ENCODE data around the gene CLDN12.

The CLDN12 gene

DNA sequence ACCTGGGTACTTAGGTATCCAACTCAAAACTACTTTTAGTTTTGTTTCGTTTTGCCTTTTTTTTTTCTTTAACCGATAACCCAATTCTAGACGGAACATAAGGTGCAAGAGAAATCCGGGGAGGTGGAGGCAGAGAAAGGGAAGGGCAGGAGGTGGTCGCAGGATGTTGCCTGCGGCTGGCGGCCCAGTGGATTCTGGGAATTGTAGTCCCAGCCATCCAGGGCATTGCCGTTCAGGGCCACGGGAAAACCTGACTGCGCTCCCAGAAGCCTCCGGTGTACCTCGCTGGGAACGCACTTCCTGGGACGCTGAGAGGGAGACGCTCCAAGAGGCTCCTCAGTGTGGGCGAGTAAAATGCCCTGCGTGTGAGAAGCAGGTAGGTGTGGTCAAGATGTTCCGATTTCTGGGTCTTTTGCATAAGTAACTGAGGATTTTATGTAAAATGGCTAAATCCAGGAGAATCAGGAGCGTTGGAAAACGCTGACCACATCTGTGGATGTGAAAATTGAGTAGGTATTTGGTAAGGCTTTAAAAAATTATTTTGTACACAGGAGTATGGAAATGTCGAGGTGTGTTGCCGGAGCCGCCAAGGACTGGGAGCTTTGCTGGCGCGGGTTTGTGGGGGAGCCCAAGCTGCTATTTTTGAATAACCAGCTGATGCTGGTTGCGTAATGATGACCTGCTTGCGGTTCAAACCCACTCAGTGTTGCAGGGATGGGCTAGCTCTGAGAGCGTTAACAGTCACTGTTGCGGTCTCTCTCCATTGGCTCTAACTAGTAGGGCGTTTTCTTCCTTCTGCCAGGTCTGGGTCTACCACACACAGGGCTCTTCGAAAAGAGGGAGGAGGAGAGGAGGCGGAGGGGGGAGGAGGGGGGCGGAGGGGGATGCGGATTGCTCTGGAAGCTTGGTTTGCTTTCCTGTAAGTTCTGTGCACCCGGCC lies at the start of gene CLDN12:
CLDN12 (plus strand) TSS at position 288 of the 940 bp plus-strand sequence. CDS start 9,216 bp downstream, outside the sequence.
- peak; percentile 93 for DNase-seq

DNA sequence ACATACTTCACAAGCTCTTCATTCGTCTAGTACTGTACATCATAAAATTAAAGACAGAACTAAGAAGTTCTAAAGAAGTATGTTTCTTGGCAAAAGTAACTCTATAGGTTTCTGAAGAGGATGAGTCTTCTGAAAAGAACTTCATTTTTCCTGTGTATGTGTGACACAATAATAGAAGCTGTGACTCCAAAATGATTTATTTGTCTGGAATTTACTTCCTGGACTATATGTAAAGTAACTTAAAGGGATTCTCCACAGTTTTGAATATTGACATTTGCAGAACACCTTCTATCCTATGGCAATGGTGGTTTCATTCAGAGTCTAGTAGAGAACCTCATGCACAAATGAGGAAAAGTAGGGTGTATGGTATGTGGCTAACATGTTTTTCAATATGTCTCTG lies 19.8 kb upstream of the CLDN12 start:
- DNase-seq, result no peak

DNA sequence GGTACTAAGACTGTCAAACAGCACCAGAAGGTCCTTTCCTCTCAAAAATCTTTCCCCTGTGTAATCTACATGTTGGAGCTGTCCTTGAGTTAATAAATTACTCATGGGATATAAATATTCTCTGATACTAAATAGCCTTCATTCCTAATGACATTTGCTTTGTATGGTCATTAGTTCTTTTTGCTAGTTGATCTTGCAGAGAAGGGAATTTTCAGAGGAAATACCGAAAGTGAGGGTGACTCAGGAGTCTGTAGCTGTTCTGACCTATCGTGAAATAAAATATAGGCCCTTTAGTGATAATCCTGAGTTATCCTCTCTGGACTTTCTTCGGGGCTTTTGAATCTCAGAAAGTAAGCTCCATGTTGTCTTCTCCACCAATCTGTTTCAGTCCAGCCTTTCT lies 19.4 kb upstream of the CLDN12 start:
- DNase-seq, result no peak

DNA sequence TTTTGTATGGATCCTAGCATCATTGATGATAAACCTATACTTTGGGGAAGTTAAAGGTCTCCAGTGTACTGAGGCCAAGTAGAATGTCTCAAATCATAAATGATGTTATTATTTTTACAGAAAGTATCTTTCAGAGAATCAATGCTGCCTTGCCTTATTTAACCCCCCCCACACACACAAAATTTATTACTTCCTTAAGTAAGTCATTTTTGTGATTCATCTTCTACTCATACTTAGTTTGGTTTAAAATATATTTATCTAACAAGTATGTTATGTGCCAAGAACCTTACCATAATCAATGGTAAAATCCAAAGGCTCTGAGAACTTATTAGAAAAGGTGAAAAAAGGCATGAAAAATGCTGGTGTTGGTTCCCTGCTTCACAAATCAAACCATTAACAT lies 18.8 kb upstream of the CLDN12 start:
- DNase-seq, result no peak

DNA sequence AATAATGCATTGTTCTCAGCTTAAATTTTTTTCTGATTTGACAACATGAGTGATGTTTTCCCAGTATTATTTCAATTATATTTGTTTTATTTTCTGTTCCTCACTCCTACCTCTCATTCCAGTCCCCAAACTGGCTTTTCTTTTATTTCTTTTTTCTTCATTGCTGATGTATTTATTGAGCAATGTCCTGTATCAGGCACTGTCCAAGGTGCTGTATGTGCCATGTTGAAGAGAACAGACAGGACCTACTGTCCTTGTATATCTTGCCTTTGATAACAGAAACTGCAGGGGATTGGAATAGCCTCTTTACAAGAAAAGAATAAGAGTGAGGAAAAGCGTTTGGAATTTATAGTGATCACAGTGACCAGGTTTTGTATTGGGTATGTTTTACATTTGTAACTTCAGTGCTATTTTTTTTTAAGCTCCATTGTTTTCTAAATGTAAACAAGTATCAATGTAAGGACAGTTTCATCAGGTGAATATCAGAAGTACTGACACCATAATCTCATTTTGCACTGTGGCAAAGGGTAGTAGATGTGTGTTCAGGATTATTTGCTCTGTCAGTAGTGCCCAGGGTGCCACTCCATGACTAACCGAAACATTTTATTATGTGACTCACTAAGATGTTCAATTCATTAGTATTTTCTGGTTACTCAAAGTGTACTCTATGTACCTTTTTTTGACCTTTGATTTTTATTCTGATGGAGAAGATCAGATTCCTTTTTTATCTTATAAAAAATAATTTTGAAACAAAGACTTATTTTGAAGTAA lies 15.6 kb upstream of the CLDN12 start:
- no peak for DNase-seq

DNA sequence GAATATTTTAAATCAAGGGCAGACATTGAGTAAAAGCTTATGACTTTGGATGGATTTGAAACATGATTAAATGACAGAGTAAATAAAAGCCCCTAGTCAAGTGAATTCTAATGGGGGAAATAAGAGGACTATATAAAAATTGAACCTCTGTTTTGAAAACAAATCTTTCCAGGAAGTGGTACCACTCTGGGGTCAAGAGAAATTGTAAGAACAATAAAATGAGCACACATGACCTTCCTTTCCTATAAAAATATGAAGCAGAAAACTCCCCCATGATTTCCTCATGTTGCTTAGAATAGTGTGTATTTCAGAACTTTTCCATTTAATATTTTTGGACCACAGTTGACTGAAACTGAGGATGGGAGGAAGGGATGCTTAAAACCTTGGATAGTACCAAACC lies 12.3 kb upstream of the CLDN12 start:
- no peak for DNase-seq

DNA sequence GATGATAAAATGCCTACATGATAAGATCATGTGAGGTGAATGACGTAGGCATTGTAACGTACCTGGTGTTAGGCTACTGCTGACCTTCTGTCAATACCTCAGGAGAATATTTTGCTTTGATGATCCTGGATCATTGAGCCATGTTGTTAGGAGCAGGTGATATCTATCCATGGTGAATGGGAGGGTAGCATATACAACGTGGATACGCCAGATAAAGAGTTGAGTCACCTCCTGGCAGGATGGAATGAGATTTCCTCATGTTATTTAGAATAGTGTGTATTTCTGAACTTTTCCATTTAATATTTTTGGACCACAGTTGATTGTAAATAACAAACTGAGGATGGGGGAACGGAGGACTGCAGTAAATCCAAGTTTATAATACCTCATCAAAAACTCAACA lies 11.8 kb upstream of the CLDN12 start:
- DNase-seq, result no peak

DNA sequence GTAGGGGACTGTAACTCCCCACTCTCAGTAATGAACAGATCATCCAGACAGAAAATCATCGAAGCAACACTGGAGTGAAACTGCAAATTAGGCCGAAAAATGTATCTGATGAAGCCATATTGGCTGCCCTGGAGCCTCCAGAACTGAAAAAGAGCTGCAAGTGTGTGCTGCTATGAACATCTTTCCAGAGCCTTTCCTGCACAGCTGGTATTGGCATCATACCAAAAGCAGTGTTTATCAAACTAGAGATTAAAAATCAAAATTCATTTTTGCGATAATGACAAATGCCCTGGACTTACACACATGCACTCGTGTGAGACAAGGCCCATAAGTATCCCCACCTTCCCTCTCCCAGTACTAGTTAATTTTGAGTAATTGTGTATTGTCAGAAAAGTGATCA lies 6.8 kb upstream of the CLDN12 start:
- no peak for DNase-seq

DNA sequence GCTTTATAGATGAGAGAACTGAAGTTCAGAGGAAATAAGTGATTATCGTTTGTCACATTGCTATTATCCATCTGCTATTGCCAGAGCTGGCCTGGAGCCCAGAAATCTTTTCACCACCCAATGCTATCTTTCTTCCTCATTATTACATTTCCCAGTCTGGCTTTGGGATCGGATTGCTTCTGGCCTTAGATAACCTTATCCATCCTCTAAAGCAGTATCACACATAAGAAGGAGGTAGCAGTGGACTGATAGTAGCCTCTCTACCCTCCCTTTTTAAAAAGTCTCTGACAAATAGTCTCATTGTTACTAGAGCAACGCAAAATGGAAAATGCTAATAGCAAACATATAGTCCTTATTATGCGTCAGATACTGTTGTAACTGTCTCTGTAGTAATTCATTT lies 1.3 kb upstream of the CLDN12 start:
- DNase-seq, result peak; percentile 81

DNA sequence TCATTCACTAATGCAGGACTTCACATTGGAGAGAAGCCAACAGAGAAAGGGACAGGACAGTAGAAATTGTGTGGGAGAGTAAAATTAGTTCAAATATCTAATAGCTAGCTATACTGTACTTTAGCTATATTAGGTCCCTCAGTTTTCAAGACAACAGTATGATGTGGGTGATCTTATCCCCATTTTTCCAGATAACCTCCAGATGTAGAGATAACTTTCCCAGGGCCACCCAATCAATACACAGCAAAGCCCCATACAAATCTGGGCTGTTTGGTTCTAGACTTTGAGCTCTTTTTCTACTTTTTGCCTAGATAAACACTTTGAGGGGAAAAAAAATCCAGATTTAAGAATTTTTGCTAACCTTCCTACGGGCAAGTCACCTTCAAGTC lies 482 bp upstream of the CLDN12 start:
- DNase-seq, result no peak

DNA sequence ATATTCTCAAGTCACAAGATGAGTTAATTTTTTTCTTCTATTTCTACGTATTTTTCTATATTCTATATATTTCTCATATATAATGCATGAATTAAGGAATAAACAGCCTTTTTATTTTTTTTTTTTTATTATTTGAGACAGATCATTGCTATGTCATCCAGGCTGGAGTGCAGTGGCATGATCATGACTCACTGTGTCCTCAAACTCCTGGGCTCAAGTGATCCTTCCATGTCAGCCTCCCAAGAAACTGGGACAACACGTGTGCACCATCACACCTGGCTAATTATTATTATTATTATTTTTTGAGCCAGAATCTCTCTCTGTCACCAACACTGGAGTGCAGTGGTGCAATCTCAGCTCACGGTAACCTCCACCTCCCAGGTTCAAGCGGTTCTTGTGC lies 1.5 kb downstream of the CLDN12 start:
- no peak for DNase-seq

DNA sequence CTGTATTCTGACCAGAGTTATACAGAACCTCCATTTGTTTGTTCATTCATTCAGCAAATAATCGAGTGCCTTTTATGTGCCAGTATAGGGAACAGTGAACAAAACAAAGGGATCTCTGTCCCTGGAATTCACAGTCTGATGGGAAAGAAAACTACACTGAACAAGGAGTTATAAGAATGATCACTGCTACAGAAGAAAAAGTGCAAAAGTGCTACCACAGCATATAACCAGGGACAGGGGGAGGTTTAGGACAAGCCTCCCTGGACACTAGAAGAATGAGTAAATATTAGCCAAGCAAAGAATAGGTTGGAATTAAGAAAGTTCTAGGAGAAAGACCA lies 4.2 kb downstream of the CLDN12 start:
- DNase-seq, result no peak

DNA sequence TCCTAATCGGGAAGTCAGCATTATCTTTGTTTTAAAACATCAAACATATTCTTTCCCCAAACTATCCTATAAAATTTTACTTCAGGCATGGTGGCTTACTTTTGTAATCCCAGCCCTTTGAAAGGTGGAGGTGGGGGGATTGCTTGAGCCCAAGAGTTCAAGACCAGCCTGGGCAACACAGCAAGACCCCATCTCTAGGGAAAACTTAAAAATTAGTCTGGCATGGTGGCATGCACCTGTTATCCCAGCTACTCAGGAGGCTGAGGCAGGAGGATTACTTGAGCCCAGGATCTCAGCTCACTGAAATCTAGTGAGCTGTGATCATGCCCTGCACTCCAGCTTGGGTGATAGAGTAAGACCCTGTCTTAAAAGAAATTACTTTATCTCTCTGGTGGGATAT lies 4.9 kb downstream of the CLDN12 start:
- no peak for DNase-seq

DNA sequence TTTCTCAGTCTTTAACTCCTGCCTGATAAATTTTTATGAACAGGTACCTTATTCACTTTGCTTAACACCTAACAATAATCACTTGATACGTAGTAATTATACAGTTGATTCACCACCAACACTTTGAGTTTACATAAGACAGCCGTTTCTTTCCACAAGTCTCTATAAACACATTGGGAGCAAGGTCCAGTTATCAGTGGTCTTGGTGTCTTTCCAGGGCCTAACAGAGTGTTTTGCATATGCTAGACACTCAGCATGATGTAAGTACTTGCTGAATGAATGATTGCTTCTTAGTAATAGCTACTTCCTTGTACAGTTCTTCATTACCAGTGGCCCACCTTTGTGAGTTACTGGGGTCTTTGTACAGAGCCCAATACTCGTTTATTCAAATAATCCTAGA lies 6.4 kb downstream of the CLDN12 start:
- DNase-seq, result no peak

DNA sequence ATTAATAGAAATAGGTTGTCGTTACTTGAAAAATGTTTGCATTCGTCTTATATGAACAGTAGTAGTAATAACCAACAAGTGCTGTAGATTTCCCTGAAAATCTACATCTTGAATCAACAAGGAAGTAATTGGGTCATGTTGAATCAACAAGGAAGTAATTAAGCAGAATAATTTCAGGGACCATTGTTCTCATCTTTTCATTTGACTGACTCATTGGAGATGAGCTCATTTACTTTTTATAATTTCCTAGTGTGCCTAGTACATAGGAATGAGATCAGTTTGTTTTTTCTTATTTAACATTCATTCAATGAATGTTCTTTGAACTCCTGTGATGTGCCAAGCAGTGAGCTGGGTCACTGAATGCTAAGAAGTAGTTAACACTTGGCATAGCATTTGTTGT lies 8.2 kb downstream of the CLDN12 start:
- no peak for DNase-seq

DNA sequence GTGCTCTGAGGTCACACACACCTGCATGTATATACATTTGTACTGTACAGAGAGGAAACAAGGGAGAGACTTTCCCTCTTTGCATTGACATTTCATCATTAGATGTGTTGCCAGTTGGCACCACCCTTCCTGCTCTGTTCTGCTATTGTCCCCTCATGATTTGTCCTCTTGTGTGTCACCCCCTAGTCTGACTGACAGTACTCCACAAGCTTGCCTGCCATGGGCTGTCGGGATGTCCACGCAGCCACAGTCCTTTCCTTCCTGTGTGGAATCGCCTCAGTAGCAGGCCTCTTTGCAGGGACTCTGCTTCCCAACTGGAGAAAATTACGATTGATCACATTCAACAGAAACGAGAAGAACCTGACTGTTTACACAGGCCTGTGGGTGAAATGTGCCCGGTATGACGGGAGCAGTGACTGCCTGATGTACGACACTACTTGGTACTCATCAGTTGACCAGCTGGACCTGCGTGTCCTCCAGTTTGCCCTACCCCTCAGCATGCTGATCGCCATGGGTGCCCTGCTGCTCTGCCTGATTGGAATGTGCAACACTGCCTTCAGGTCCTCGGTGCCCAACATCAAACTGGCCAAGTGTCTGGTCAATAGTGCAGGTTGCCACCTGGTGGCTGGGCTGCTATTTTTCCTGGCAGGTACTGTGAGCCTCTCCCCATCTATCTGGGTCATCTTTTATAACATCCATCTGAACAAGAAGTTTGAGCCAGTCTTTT lies 9.4 kb downstream of the CLDN12 start:
- no peak for DNase-seq

DNA sequence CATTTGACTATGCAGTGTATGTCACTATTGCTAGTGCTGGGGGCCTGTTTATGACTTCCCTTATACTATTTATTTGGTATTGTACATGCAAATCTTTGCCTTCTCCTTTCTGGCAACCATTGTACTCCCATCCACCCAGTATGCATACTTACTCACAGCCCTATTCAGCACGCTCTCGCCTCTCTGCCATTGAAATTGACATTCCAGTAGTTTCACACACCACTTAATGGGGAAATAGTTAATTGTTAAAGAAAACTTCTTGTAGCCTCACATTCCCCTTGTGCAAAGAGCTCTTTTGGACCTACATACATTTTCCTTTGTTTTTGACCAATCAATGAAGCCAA lies 9.9 kb downstream of the CLDN12 start:
- DNase-seq, result no peak

DNA sequence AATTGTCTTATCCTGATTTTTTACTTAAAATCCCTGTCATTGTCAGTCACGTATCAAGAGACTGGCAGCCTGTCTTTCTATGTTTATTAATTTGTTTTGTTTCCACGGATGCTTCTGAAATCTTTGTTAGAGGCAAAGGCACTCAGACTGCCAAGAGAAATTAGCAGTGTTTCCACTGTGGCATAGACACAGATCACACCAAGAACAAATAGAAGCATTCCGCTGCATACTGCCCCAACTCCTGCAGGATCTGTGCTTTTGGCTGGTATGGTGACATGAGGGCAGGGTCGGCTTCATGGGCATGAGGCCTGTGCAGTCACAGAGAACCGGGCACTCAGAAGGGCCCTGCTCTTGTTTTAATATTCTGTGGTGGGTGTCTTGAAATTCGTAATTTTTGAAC lies 18.4 kb downstream of the CLDN12 start:
- DNase-seq, result no peak

DNA sequence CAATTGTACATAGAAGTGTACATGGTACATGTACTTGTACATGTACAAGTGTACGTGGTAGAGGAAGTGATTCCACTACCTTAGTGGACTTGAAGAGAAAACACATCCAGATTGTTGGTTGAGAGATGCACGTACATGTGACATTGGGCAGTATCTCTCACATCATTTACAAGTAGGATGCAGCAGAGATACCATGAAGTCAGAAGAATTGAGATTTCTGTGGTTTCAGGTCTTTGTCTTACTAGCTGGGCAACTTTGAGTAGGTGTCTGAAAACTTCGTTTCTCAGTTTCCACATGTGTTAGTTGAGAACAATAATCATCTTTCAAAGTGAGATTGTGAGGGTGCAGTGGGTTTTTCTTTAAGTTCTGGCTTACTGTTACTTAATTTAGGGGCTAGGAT lies 21.5 kb downstream of the CLDN12 start:
- no peak for DNase-seq

DNA sequence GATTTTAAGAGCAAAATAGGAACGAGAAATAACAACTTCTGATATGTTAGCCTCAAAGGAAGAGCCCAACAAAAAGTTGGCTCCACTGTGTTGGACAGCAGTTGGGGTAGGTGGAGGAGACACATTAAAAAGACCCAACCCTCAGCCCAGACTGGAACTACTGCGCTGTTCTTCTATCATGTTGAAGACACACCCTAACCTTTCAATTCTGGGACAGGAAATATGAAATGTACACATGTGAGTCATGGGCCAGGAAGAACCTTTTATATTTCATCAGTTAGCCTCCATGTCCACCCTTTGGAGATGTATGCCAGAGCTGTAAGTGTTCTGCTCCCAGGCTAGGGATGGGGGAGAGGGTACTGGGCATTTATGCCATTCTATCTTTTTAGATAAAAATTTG lies 22.1 kb downstream of the CLDN12 start:
- DNase-seq, result no peak

DNA sequence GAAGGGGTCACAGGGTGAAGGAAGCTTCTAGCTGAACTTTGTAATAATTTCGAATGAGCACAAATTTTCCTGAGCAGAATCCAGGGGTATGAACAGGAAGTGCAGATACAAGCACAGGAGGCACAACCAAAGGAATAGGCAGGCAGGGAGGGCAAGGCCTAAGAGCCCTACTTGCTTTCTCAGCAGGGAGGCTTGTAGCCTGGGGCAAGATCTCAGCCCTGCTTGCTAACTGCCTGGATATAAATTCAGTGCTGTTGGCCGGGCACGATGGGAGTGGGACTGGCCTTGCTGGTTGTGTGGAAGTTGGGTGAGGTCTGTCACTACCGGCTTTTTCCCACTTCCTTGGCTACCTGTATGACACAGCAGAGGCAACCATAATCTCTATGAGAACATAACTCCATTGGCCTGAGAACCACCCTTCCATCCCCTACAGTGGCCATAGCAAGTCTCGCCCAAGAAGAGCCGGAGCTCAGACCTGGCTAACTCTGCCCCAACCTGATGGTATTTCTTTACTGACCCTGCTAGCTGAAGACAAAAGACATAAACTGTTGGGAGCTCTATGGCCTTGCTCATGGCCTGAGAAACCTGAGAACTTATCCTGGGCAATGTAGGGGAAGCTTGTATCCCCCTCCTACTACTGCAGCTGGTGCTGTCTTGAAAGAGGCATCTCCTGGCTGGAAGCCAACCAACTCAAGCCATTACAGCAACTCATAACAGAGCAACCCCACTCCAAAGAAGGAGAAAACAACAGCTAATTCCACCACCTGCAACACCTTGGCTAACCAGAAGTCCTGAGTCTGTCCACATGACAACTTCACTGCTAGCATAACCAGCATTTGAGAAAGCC lies 27.6 kb downstream of the CLDN12 start:
- DNase-seq, result no peak

DNA sequence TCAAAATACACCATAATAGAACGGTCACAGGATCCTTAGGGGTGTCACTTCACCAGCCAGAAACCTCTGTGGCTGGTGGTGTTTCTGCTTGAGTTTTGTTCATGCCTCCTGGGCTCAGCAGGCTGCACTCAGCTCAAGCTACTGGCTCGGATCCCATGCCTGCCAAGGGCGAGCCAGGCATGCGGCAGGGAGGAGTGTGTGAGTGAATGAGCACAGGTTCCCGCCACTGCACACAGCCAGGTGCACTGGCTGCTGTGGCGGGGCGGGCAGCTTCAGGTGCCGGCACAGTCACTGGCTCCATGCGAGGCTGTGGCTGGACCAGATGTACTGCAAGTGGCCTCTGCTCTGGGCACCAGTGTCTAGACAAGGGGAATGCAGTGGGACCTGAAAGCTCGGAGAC lies 29.5 kb downstream of the CLDN12 start:
- no peak for DNase-seq

DNA sequence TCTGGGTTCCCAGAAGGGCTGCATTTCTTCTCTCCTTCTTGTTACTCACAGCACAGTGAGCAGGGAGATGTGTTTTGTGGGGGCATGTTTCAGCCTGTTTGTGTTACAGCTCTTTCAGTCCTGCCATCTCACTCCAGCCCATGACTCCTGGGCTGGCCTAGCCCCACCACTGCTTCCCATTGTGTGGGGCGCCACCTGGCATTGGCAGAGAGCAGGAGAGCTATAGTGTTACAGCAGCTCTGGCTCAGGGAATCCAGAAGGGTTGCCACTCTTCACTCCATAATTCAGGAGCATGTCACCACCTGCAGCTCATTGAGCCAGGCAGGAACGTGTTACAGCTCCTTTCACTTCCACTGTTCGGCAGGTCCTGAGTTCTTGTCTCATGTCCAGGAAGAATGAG lies 30.0 kb downstream of the CLDN12 start:
- no peak for DNase-seq

All from NCI-H2171 (cell line).